ENCODE results near the gene ST6GALNAC2. TPM values are rescaled to one million over a fixed set of nuclear protein-coding genes. Genes with fewer than 3 reads are reported as not detected.
"Not testable (repeated sequence)": the region's sequence is repeated elsewhere in the genome, so short reads cannot be mapped to it uniquely, and the experiment has no call there.

The ST6GALNAC2 gene
- total RNA-seq, 2 experiments from 2014 or later = not detected

DNA sequence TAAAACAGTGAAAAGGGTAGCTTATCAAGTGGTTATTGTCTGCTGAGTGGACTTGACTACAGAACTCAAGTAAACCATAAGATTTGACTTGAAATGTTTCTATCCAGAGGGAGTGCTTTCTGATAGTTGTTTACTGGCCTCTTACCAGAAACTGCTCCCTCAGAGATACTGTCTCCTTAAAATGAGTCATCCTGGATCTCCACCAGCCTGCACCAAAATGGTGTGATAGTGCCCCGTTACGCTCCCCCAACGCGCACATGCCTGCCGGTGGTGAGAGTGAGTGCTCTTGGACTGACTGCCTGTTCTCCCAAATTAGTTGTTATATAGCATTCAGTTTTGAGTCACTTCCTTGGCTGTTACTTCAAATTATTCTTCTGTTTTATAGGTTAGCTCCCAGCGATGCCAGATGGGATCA is 22.9 kb downstream of the ST6GALNAC2 start:
- CTCF ChIA-PET = interaction anchor here (0.9 kb wide), 1 partner anchor 40 kb away, joined by 4 read pairs; no protein-coding TSS in a partner anchor
- POLR2A ChIA-PET = interaction anchor here (0.6 kb wide), 2 partner anchors 61 to 170 kb away, joined by 4 to 5 read pairs; no protein-coding TSS in a partner anchor

DNA sequence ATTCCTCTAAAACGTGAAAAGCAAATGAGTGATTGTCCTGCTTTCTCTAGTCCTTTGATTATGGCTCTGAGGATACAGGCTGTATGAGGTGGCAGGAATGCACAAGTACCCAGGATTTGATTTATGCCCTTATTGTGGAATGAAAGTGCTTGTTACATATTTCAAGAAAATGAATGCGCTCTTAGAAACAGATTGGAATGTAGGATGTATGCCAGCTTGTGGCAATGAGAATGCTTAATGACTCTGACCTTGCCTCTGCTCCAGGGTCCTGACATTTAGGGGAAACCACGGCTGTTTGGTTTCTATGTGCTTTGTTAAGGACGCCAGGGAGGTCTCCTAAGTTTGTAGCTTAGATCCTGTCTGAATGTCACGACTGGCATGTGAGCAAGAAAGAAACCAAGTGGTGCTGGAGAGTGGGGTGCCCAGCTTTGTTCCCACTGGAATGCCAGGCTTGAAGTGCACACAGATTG is 23.8 kb downstream of the ST6GALNAC2 start:
- ChIA-PET CTCF (interaction anchor here (0.9 kb wide), 1 partner anchor 39 kb away, joined by 4 read pairs; no protein-coding TSS in a partner anchor), POLR2A (no interaction called here)

DNA sequence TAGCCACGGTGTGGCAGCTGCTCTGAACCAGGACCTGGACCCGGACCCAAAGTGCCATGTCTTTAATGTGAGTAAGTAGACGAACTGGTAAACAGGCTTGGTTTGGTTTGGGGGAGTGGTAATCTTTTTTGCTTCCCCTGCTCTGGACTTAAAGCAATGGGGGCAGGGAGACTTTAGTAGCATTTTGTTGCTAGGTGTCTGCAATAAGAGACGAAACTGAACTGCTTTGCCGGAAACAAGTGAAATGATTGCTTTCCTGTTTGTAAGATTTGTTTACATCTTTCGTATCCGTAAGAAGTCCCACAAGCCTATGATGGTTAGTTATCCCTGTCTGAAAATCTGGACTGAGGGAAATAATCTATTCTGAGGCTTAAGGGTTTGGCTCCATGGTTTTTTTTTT is 24.3 kb downstream of the ST6GALNAC2 start:
- POLR2A ChIA-PET = no interaction called here
- CTCF ChIA-PET = interaction anchor here (0.6 kb wide), 1 partner anchor 96 kb away, joined by 3 read pairs; no protein-coding TSS in a partner anchor

DNA sequence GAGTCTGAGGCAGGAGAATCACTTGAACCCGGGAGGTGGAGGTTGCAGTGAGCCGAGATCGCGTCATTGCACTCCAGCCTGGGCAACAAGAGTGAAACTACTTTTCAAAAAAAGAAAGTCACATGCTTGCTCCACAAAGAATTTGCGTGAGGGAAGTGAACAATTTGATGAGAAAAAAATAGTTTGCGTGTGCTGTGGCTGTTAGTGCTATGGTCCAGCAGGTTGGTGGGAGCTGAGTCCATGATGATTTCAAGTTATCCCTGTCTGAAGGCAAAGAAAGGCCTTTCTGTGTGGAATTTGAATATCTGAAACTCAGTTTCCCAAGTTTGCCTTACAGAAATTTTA is 24.8 kb downstream of the ST6GALNAC2 start:
- ChIA-PET CTCF (interaction anchor here (0.6 kb wide), 1 partner anchor 95 kb away, joined by 3 read pairs; no protein-coding TSS in a partner anchor), POLR2A (interaction anchor here (0.7 kb wide), 1 partner anchor 1953 kb away, joined by 3 read pairs; no protein-coding TSS in a partner anchor)

DNA sequence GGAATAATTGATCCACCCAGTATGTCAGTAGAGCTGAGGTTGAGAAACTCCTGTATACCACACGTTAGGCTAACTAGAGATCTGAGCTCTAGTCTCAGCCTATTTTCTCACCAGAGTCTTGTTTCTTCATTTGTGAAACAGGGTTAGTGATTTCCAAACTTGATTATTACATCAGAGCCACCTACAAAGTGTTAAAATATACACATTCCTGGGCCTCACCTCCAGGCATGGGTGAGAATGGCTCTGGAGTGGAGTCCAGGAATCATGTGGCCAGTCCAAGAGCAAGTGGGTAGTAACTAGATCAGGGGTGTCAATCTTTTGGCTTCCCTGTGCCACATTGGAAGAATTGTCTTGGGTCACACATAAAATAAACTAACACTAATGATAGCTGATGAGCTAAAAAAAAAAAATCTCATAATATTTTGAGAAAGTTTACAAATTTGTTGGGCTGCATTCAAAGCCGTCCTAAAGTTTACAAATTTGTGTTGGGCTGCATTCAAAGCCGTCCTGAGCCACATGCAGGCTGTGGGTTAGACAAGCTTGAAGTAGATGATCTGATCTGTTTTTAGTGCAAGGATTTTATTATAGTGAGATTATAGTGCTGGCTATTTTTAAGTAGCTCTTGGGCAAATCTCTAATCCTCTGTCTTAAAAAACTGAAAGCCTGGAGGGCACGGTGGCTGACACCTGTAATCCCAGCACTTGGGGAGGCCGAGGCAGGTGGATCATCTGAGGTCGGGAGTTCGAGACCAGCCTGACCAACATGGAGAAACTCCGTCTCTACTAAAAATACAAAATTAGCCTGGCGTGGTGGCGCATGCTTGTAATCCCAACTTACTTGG is 25.4 kb downstream of the ST6GALNAC2 start:
- POLR2A ChIA-PET = interaction anchor here (0.7 to 0.9 kb wide), 2 partner anchors 165 to 1954 kb away, joined by 3 read pairs; no protein-coding TSS in a partner anchor
- CTCF ChIA-PET = interaction anchor here (0.9 to 1.7 kb wide), 4 partner anchors 25 to 156 kb away, joined by 3 to 9 read pairs (median 4); no protein-coding TSS in a partner anchor

DNA sequence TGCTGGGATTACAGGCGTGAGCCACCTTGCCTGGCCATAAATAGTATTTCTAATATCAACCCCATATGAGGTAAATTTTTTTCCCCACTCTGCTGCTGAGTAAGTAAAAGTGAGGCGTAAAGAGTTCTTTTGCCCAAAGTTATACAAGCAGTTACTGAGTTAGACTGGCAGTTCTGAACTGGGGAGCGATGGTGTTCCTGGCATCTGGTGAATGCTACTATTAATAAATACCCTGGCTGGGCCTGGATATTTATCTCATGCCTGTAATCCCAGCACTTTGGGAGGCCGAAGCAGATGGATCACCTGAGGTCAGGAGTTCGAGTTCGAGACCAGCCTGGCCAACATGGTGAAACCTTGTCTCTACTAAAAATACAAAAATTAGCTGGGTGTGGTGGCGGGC is 26.2 kb downstream of the ST6GALNAC2 start:
- CTCF ChIA-PET = interaction anchor here (0.6 to 1.7 kb wide), 5 partner anchors 24 to 157 kb away, joined by 3 to 9 read pairs (median 4); no protein-coding TSS in a partner anchor

DNA sequence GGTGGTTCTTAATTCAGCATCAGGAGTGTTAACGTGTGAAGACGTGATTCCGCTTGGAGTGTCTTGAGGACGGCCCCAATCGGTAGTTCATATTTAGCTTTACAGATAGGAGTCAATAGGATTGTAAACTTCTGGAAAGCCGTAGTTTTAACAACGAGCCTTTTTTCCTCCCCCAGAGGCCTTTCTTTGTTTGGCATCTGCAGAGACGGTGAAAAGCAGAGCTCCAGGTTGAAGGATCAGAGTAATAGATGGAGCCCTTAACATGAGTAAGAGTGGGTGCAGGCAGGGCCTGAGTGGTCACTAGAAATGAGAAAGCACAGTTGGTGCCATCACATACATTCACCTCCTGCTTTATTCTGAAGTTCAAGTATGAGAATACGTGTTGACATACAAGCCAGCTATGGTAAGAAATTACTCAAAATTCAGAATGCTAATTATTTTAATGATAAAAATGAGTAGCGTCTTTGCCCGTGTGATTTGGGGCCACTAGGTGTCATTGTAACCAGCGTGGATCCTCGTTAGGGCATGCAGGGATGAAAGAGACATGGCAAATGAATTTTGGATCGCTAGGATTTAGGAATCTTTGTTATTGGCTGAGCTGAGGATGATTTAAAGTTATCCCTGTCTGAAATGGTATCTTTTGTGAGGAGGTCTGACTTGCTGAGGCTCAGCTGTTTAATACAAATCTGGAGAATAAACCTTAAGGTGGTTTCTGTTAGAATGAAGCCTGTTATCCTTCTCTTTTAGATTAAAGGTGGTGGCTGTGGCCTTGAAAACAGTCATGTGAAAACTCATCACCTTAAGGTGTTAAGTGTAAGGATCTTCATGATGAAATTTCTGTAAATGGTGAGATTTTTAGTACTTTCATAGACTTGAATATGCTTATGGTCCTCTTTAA is 27.2 kb downstream of the ST6GALNAC2 start:
- POLR2A ChIA-PET = interaction anchor here (0.9 to 2.2 kb wide), 9 partner anchors 8 to 169 kb away, joined by 3 to 11 read pairs (median 4); partner anchors contain the start of genes JMJD6 and METTL23
- CTCF ChIA-PET = interaction anchor here (0.8 to 3.7 kb wide), 15 partner anchors 9 to 618 kb away, joined by 3 to 21 read pairs (median 7); partner anchors contain the start of genes FBF1 and ST6GALNAC2

More for the DNA sequence above, 26.2 kb downstream of the ST6GALNAC2 start:
- POLR2A ChIA-PET = not testable (repeated sequence)

DNA sequence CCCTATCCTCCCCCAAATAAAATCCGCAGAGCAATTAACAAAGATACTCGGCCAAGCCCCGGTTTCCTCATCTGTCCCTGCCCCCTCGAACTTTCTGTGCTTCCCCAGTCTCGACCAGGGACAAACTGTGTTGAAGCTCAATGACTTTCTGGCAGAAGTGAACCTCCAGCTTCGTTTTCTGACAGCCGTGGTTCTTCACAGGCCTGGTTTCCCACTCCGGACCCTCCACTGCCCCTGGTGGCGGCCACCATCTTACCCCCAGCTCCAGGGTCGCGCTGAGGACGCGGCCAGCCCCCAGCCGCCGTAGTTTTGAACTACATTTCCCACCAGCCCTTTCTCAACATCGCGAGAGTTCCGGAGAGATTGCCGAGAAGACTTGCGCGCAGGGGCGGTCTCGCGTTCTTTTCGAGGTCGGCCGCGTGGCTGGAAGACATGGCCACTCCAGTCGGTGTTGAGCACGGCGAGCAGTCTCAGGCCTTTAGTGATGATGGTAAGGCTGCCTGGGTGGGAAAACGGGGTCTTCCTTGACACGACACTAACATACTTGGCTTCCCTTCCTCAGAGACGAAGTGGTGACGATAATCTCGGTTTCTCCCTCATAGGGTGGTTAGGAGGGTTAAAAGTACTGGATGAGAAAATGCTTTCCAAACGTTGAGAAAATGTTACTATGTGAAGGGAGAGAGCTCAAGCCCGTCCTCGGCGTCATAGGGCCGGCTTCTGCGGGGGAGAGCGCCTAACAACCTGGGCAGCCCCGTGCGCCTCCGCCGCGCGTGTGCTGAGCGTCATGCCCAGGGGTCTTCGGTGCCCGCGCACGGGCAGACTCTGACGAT is 28.1 kb downstream of the ST6GALNAC2 start:
- ChIA-PET POLR2A (interaction anchor here (0.7 to 2.2 kb wide), 12 partner anchors 9 to 173 kb away, joined by 3 to 11 read pairs (median 4); partner anchors contain the start of genes JMJD6, METTL23, SPHK1 and ST6GALNAC2), CTCF (interaction anchor here (0.8 to 3.7 kb wide), 18 partner anchors 10 to 617 kb away, joined by 3 to 21 read pairs (median 4); partner anchors contain the start of genes FBF1 and ST6GALNAC2)

DNA sequence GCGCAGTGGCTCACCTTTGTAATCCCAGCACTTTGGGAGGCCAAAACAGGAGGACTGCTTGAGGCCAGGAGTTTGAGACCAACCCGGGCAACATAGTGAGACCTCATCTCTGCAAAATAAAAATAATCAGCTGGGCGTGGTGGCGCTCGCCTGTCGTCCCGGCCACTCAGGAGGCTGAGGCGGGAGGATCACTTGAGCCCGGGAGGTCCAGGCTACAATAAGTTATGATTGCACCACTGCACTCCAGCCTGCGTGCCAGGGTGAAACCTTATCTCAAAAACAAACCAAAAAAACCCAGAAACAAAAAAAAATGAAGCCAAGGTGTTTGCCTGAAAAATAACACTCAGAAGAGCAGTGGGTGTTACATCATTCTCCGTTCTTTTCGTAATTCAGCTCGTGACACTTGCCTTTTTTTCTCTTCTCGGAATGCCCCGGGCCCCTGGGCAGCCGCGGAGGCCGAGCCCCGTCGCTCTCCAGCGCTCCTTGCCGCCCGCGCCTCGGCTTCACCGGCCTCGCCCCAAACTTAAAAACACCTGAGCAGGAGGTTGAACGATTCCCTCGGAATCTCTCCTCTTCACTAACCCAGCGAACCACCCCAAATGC is 28.8 kb downstream of the ST6GALNAC2 start:
- ChIA-PET POLR2A (interaction anchor here (0.6 to 2.2 kb wide), 15 partner anchors 9 to 173 kb away, joined by 3 to 11 read pairs (median 4); partner anchors contain the start of genes JMJD6, METTL23, SPHK1 and ST6GALNAC2), CTCF (interaction anchor here (0.8 to 3.7 kb wide), 13 partner anchors 10 to 115 kb away, joined by 3 to 21 read pairs (median 7); partner anchors contain the start of gene ST6GALNAC2)

DNA sequence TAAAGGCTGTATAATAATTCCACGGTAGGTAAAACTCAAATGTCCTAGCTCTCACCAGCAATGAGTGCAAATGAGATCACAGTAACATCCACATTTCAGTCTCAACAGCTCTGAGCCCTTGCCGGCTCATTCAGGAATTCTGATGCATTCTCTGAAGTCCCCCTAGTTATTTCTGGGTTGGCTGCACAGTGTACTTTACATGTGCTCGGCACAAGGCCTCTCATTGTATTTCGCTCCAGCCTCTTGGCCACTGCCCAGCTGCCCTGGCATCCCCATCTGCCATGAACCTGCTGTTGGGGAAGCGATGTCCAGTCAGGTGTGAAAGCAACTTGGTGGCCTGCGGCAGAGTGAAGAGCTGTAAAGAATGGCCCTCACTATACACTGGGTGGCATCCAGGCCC is 31.5 kb downstream of the ST6GALNAC2 start:
- ChIA-PET CTCF (no interaction called here), POLR2A (no interaction called here)

DNA sequence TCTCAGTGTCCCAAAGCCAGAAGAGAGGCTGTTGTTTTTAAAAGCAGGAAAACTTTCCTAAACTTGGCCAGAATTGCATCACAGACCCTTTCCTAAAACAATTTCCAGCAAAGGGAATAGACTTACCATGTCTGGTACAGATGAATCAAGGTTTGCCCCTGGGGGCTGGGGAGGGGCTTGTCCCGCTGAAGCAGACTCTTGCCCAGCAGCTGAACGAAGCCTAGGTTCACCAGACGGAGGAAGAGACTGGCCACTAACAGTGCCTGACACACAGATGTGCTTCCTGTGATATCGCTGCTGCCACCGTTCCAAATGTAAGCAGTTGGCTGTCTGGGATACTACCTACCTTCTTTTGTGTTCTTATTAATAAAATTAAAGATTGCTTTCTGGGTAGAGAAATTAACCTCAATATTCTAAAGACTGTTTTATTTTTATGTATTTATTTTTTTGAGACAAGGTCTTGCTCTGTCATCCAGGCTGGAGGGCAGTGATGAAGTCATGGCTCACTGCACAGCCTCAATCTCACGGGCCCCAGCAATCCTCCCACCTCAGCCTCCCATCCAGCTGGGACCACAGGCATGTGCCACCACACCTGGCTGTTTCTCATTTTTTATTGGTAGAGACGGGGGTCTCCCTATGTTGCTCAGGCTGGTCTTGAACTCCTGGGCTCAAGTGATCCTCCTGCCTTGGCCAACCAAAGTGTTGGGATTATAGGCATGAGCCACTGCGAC is 32.3 kb downstream of the ST6GALNAC2 start:
- ChIA-PET POLR2A (interaction anchor here (0.6 kb wide), 1 partner anchor 286 kb away, joined by 15 read pairs; no protein-coding TSS in a partner anchor), CTCF (interaction anchor here (0.5 kb wide), 1 partner anchor 35 kb away, joined by 3 read pairs; no protein-coding TSS in a partner anchor)

DNA sequence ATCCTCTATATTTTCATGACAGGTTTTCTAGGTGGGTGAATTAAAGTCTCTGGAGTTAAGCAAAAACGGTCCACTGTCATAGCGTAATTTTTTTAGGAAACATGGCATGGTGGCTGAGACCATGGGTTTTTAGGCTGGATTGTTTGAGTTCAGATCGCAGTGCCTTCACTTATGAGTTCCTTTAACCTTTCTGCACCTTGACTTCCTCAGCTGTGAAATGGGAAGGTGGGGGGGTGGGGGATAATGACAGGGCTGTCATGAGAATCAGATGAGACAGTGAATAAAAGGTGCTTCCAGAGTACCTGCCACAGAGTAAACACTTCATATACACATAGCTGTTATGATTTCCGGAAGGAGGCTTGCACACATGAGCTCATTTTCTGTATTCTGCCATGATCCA is 34.0 kb downstream of the ST6GALNAC2 start:
- ChIA-PET CTCF (interaction anchor here (0.7 to 1.4 kb wide), 6 partner anchors 10 to 35 kb away, joined by 3 to 4 read pairs (median 3); partner anchors contain the start of gene ST6GALNAC2), POLR2A (no interaction called here)

DNA sequence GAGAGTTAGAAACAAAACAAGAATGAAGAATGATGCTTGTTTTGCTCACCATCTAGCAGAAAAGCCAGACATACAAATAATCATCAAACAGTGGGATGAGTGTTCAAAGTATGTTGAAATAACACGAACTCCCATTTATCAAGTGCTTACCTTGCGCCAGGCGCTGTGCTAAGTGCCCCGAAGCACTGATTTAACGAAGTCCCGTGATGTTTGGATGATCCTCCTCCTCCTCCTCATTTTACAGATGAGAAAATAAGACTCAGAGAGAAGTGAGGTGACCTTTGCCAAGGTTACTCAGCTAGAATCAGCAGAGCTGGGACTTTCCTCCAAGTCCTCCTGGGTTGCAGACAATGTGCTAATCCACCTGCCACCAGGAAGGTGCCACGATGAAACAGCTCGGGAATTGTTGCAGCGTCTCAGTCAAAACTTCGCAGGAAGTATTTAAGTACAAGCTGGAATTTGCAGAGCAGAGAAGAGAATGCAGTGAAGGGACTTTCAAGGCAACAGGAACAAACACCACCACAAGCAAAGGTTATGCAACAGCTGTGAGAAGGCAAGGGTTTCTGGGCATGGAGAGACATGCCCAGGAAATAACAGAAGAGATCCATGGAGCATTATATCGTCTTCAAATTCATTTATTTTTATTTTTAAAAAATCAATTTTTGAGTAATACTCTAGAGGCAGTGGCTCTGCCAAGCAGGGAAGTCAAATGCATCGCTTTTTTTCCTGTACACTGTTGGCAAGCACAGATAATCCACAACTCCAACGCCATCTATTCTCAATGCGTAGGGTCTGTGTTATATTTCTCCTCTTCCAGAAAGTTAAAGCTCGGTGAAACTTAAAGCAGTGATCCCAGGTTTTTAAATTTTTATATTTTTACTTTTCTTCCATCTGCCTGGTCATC is 34.7 kb downstream of the ST6GALNAC2 start:
- ChIA-PET CTCF (interaction anchor here (0.7 to 1.4 kb wide), 6 partner anchors 9 to 35 kb away, joined by 3 to 4 read pairs (median 3); partner anchors contain the start of gene ST6GALNAC2), POLR2A (interaction anchor here (0.5 to 0.6 kb wide), 2 partner anchors 12 to 121 kb away, joined by 3 to 5 read pairs; no protein-coding TSS in a partner anchor)

DNA sequence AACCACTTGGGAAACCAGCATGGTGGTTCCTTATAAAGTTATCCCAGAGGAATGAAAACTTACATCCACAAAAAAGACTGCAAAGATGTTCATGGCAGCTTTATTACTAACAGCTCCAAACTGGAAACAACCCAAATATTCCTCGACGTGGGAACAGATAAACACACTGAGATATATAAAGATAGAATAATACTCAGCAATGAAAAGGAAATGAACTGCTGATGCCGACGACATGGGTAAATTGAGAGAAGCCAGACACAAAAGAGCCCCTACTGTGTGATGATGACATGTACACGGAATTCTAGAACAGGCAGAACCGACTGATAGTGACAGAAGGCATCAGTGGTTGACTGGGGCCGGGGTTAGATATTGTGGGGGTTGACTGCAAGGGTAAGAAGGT is 36.1 kb downstream of the ST6GALNAC2 start:
- ChIA-PET POLR2A (no interaction called here), CTCF (interaction anchor here (1.5 kb wide), 1 partner anchor 27 kb away, joined by 5 read pairs; no protein-coding TSS in a partner anchor)

DNA sequence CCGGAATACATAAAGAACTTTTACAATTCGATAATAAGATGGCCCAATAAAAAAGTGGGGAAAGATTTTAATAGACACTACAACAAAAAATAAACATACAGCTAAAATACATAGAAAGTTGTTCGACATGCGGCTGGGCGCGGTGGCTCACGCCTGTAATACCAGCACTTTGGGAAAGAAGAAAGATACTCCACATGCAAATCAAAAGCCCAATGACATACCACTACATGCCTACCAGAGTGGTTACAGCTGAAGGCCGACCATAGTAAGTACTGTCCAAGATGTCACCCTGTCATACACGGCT is 36.5 kb downstream of the ST6GALNAC2 start:
- CTCF ChIA-PET = interaction anchor here (1.5 kb wide), 1 partner anchor 26 kb away, joined by 5 read pairs; no protein-coding TSS in a partner anchor
- POLR2A ChIA-PET = no interaction called here

Measured in activated CD8-positive, alpha-beta memory T cell treated with anti-CD3 and anti-CD28 coated beads for 36 hours (primary cell).